Calu3 (cell line): Measurements from ENCODE around the gene MSI2. TPM values are rescaled to one million over a fixed set of nuclear protein-coding genes. Genes with fewer than 3 reads are reported as not detected.

ENCODE experiments used
- BruUV-seq: library from RNA; stranded (reverse); fragments of 400-500 nt; replicated peaks from 2 replicates; lab custom pipeline; 2021; lab: Mats Ljungman, UMichigan
- CTCF ChIA-PET: fragments of 300-600 bp; sonication (Branson Sonifier 250); formaldehyde crosslinking; loops from one replicate; lab custom pipeline; 2022; ENCODE audit warnings: antibody characterized with exemption; lab: Charles Lee
- DNase-seq: peaks from one replicate; pipeline ENCODE4 v3.0.0; 2022
- H3K27ac Mint-ChIP-seq: one replicate; pipeline ENCODE4 v1.8.0; 2022; ENCODE audit warnings: mixed read lengths; ENCODE audit not compliant: unreplicated experiment
- H3K27me3 Mint-ChIP-seq: one replicate; pipeline ENCODE4 v1.8.0; 2022; ENCODE audit warnings: mixed read lengths; ENCODE audit not compliant: unreplicated experiment
- H3K36me3 Mint-ChIP-seq: one replicate; pipeline ENCODE4 v1.8.0; 2022; ENCODE audit warnings: mild to moderate bottlenecking, moderate library complexity, mixed read lengths; ENCODE audit not compliant: insufficient read depth, unreplicated experiment
- H3K4me1 Mint-ChIP-seq: one replicate; pipeline ENCODE4 v1.8.0; 2022; ENCODE audit warnings: mild to moderate bottlenecking, low read depth, mixed read lengths; ENCODE audit not compliant: unreplicated experiment
- H3K4me3 Mint-ChIP-seq: one replicate; pipeline ENCODE4 v1.8.0; 2022; ENCODE audit warnings: mild to moderate bottlenecking, low read depth, moderate library complexity, mixed read lengths; ENCODE audit not compliant: unreplicated experiment
- H3K9me3 Mint-ChIP-seq: one replicate; pipeline ENCODE4 v1.8.0; 2022; ENCODE audit warnings: low read depth, mixed read lengths; ENCODE audit not compliant: unreplicated experiment
- intact Hi-C: fragments of 100-400 bp; cut with micrococcal nuclease; formaldehyde crosslinking; loops from one replicate; pipeline ENCODE4 v1.10.0; 2022; ENCODE audit not compliant: unreplicated experiment
- total RNA-seq: library from RNA; stranded (reverse); gene quantifications from 2 replicates; pipeline ENCODE4 v1.2.3, GENCODE V29; 2022
- TF ChIP-seq, protein P1 (sequence below): fragments of 200-600 bp; IDR thresholded peaks from one replicate; pipeline ENCODE4 v1.8.0; 2022; ENCODE audit warnings: antibody characterized with exemption; ENCODE audit not compliant: unreplicated experiment

Gene MSI2
- total RNA-seq, 1 experiment from 2014 or later, result 66.4 TPM

- CTCF ChIA-PET, result interaction anchor here (1.9 kb wide), 1 partner anchor 8 kb away, joined by 9 read pairs; no protein-coding TSS in a partner anchor
- Mint-ChIP-seq H3K9me3 (no peaks in the 10 kb centered on the region), H3K27ac (peak overlapping the region; percentile 88), H3K4me1 (peaks cover 10% of the 10 kb centered on the region), H3K27me3 (no peaks in the 10 kb centered on the region), H3K36me3 (peaks cover 12% of the 10 kb centered on the region), H3K4me3 (peak overlapping the region; percentile 70)
- intact Hi-C loops, result no loop called here
- TSS peak; percentile 83 for BruUV-seq
- TF ChIP-seq, protein P1, sequence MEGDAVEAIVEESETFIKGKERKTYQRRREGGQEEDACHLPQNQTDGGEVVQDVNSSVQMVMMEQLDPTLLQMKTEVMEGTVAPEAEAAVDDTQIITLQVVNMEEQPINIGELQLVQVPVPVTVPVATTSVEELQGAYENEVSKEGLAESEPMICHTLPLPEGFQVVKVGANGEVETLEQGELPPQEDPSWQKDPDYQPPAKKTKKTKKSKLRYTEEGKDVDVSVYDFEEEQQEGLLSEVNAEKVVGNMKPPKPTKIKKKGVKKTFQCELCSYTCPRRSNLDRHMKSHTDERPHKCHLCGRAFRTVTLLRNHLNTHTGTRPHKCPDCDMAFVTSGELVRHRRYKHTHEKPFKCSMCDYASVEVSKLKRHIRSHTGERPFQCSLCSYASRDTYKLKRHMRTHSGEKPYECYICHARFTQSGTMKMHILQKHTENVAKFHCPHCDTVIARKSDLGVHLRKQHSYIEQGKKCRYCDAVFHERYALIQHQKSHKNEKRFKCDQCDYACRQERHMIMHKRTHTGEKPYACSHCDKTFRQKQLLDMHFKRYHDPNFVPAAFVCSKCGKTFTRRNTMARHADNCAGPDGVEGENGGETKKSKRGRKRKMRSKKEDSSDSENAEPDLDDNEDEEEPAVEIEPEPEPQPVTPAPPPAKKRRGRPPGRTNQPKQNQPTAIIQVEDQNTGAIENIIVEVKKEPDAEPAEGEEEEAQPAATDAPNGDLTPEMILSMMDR, result no peak
- DNase-seq, result no peak
These were observed 407.2 kb downstream of the MSI2 start for GRCh38 chr17:57663326-57664070.

DNA sequence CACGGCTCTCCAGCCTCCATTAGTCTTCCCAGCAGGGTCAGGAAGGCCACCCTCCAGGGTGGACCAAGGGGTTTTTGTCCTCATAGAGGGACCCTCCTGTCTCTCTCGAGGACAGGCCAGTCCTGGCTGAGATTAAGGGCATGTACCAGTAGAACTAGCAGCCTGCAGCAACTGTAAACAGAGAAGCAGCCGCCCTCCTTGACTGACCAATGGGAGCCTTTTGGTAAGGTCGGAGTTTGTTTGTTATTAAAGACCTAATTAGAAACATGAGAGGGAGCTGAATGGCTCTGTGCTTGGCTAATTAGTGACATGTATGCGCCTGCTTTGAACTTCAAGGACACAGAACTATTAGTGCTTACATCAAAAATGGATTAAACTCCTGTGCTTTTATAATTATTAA, 408.8 kb downstream of the MSI2 start:
- H3K27me3 Mint-ChIP-seq, result no peaks in the 10 kb centered on the region
- peaks cover 10% of the 10 kb centered on the region for H3K4me1 Mint-ChIP-seq
- no peak overlapping the region for H3K4me3 Mint-ChIP-seq
- H3K36me3 Mint-ChIP-seq, result peaks cover 12% of the 10 kb centered on the region
- no peak overlapping the region for H3K27ac Mint-ChIP-seq
- CTCF ChIA-PET, result interaction anchor here (1.0 kb wide), 1 partner anchor 185 kb away, joined by 4 read pairs; the partner anchor contains the start of gene MRPS23
- no peak for DNase-seq
- no TSS peak for BruUV-seq
- H3K9me3 Mint-ChIP-seq, result no peaks in the 10 kb centered on the region
- TF ChIP-seq, protein P1, result no peak
- intact Hi-C loops, result no loop called here

DNA sequence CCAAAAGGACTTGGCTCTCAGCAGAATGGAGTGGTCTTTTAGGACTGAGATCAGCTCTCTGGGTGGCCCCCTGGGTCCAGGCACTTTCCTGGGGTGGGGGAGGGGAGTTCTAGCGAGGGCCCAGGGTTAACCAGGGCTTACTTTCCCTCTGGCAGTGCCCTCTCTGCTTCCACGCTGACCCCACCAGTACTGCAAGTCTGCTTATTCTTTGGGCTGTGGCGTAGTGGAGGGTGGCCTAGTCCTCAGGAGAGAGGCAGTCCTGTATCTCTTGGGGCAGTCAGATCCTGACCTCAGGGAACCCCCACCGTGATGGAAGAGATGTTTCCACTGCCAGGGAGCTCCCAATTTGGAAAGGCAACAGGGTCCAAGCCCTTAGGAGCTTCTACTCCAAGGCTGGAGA, 409.4 kb downstream of the MSI2 start:
- BruUV-seq, result no TSS peak
- no peaks in the 10 kb centered on the region for H3K9me3 Mint-ChIP-seq
- H3K36me3 Mint-ChIP-seq, result peaks cover 12% of the 10 kb centered on the region
- intact Hi-C loops, result no loop called here
- CTCF ChIA-PET, result interaction anchor here (1.0 kb wide), 1 partner anchor 184 kb away, joined by 4 read pairs; the partner anchor contains the start of gene MRPS23
- no peaks in the 10 kb centered on the region for H3K27me3 Mint-ChIP-seq
- H3K4me3 Mint-ChIP-seq, result no peak overlapping the region
- TF ChIP-seq, protein P1, result no peak
- no peak for DNase-seq
- H3K4me1 Mint-ChIP-seq, result peaks cover 10% of the 10 kb centered on the region
- H3K27ac Mint-ChIP-seq, result no peak overlapping the region

DNA sequence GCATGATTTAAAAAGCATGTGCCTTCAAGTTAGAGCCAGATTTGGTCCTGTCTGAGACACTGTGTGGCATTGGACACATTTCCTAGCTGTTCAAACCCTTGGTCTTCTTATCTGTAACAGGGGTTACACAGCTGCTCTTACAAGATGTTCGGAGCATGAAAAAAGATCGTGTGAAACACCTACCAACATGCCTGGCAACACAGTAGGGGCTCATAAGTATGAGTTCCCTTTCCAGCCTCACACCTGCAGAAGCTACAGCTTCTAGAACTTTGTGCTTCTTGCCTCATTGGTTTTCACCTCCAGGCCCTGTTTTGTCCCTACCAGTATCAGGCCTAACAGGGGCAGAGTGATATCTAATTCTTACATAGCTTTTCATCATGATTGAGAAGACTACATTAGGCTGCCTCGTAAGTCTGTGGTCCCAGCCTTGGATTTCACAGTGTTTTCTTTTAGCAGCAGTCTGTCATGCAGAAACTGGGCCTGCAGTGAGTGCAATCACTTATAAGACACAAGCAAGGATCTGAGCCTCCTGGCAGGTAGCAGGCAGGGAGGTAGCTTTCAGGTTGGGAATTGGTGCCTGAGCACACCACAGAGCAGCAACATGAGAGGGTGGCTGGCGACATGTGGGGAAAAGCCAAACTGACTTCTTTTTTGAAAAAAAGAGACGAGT, 410.0 kb downstream of the MSI2 start:
- Mint-ChIP-seq H3K4me1 (peaks cover 8% of the 10 kb centered on the region), H3K27ac (no peak overlapping the region), H3K36me3 (peaks cover 12% of the 10 kb centered on the region), H3K4me3 (no peak overlapping the region), H3K9me3 (no peaks in the 10 kb centered on the region), H3K27me3 (no peaks in the 10 kb centered on the region)
- intact Hi-C loops, result no loop called here
- CTCF ChIA-PET, result no interaction called here
- no peak for DNase-seq
- TF ChIP-seq, protein P1, result no peak
- BruUV-seq, result no TSS peak
